Measurements from ENCODE around the gene RNASE8. TPM values are rescaled to one million over a fixed set of nuclear protein-coding genes. Genes with fewer than 3 reads are reported as not detected.

RNASE8 gene
- polyA plus RNA-seq, 3 donors: not detected

DNA sequence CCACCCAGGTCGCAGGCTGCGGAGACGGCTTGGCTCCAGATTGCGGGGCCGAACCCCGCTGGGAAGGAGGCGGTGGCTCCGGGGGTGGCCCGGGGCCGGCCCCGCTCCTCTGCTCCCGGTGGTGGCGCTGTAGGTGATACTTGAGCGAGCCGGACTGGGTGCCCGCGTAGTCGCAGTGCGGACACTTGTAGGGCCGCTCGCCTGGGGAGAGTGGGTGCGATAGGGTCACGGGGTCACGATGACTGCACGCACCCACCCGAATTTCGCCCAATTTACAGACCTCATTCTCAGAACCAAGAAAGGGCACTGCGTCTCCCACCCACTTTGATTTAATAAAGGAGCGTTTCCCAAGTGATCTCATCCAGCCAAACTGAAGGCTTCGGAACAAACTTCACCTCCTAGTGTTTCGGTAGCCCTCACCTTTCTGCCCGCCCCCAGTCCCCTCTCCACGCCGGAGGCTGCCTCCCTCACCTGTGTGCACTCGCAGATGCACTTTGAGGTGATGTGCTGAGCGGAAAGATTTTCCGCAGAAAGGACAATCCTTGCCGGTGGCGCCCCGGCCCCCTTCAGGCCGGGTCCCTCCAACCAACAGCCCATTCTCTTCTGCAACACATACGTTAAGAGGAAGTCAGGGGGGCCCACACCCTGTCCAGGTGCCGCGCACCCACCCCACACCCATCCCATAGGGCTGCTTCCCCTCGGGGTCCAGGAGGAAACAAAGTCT lies 33.5 kb downstream of the RNASE8 start:
- peak overlapping the region in 5 of 7 donors; percentile 23 to 87 (median 59) for H3K27ac Mint-ChIP-seq
- H3K27me3 Mint-ChIP-seq (ENCODE audit: low read depth in 3 of 3): no peaks in the 10 kb centered on the region
- H2AFZ ChIP-seq (ENCODE audit: insufficient read depth, low read depth, low read length, poor library complexity, severe bottlenecking): no peak overlapping the region
- H3K4me2 ChIP-seq (replicated peaks; ENCODE audit: extremely low read depth, low read length, poor library complexity, severe bottlenecking): no peak overlapping the region
- H3K27me3 ChIP-seq (ENCODE audit: control insufficient read depth in 2 of 2, insufficient read depth in 2 of 2, low read length in 2 of 2): no peaks in the 10 kb centered on the region
- H4K20me1 ChIP-seq (ENCODE audit: insufficient read depth, low read length): peaks cover 12% of the 10 kb centered on the region
- DNase-seq: no peak
- peaks cover 14 to 44% of the 10 kb centered on the region in 2 donors for H3K36me3 ChIP-seq (replicated peaks in 1 of 2; ENCODE audit: control insufficient read depth in 1 of 2, insufficient read depth in 2 of 2, low read length in 2 of 2)
- no peak overlapping the region for H3K4me3 Mint-ChIP-seq
- intact Hi-C loops (cut with micrococcal nuclease): loop anchor here (2.0 to 10.0 kb wide), 3 partner anchors 76 to 406 kb away; partner anchors contain the start of genes ANG (in 1 of the 2) and RNASE4 (in 1 of the 2)
- H3K27ac ChIP-seq (ENCODE audit: low read depth in 1 of 2, low read length in 2 of 2): no peak overlapping the region
- H3K36me3 Mint-ChIP-seq: peaks cover 28 to 48% of the 10 kb centered on the region in 2 donors
- H3K4me1 ChIP-seq (ENCODE audit: control insufficient read depth in 1 of 2, insufficient read depth in 2 of 2, low read length in 2 of 2): peaks cover 20 to 31% of the 10 kb centered on the region in 2 donors
- peaks cover 27% of the 10 kb centered on the region for H3K4me1 Mint-ChIP-seq
- 94% methylated on average over 37 of the region's 45 CpGs for WGBS (ENCODE audit: insufficient coverage)
- H3K9me3 Mint-ChIP-seq: peaks cover 0 to 4% (median 0%) of the 10 kb centered on the region in 7 donors
- TF ChIP-seq, protein P1, sequence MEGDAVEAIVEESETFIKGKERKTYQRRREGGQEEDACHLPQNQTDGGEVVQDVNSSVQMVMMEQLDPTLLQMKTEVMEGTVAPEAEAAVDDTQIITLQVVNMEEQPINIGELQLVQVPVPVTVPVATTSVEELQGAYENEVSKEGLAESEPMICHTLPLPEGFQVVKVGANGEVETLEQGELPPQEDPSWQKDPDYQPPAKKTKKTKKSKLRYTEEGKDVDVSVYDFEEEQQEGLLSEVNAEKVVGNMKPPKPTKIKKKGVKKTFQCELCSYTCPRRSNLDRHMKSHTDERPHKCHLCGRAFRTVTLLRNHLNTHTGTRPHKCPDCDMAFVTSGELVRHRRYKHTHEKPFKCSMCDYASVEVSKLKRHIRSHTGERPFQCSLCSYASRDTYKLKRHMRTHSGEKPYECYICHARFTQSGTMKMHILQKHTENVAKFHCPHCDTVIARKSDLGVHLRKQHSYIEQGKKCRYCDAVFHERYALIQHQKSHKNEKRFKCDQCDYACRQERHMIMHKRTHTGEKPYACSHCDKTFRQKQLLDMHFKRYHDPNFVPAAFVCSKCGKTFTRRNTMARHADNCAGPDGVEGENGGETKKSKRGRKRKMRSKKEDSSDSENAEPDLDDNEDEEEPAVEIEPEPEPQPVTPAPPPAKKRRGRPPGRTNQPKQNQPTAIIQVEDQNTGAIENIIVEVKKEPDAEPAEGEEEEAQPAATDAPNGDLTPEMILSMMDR (IDR thresholded peaks at IDR 0.05): no peak
- H3K4me3 ChIP-seq (replicated peaks in 1 of 3; ENCODE audit: low read depth in 2 of 3, low read length in 3 of 3): no peak overlapping the region
- H3K79me2 ChIP-seq (ENCODE audit: insufficient read depth, low read length): no peaks in the 10 kb centered on the region
- no peaks in the 10 kb centered on the region for H3K9me3 ChIP-seq (replicated peaks in 1 of 2; ENCODE audit: control insufficient read depth in 1 of 2, insufficient read depth in 1 of 2, low read length in 2 of 2)
- no peak overlapping the region for H3K9ac ChIP-seq (ENCODE audit: insufficient read depth, low read length, poor library complexity, severe bottlenecking)

DNA sequence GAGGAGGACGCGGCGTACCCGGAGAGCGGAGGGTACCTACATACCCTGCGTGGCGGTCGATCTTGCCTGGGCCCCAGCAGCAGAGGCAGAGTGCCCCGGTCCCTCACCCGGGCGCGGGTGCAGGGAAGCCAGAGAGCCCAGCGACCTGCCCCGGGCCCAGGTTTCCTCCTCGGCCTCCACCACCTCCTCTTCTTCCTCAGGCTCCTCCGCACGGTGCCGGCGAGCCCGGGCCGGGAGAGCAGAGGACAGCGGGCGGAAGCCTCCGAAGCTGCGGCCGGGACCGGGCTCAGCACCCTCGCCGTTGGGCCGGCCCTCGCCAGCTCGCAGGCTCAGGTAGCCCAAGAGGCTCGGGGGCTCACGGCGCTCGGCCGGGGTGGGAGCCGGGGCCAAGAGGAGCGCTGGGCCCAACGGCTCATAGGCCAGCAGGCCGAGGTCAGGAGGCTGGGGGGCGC lies 34.2 kb downstream of the RNASE8 start:
- Mint-ChIP-seq H3K36me3 (peaks cover 21 to 41% of the 10 kb centered on the region in 2 donors), H3K4me1 (peaks cover 20% of the 10 kb centered on the region), H3K4me3 (no peak overlapping the region), H3K27ac (peak overlapping the region in 3 of 7 donors; percentile 47 to 87 (median 59)), H3K9me3 (peaks cover 0 to 4% (median 0%) of the 10 kb centered on the region in 7 donors), H3K27me3 (ENCODE audit: low read depth in 3 of 3) (no peaks in the 10 kb centered on the region)
- TF ChIP-seq, protein P1 (IDR thresholded peaks at IDR 0.05): no peak
- no peak overlapping the region for H2AFZ ChIP-seq (ENCODE audit: insufficient read depth, low read depth, low read length, poor library complexity, severe bottlenecking)
- intact Hi-C loops (cut with micrococcal nuclease): loop anchor here (1.0 to 10.0 kb wide), 5 partner anchors 15 to 407 kb away; partner anchors contain the start of genes ANG (in 1 of the 2) and RNASE4 (in 1 of the 2)
- H3K4me2 ChIP-seq (replicated peaks; ENCODE audit: extremely low read depth, low read length, poor library complexity, severe bottlenecking): no peak overlapping the region
- H3K79me2 ChIP-seq (ENCODE audit: insufficient read depth, low read length): no peaks in the 10 kb centered on the region
- peaks cover 12% of the 10 kb centered on the region for H4K20me1 ChIP-seq (ENCODE audit: insufficient read depth, low read length)
- DNase-seq: no peak
- peaks cover 14 to 38% of the 10 kb centered on the region in 2 donors for H3K36me3 ChIP-seq (replicated peaks in 1 of 2; ENCODE audit: control insufficient read depth in 1 of 2, insufficient read depth in 2 of 2, low read length in 2 of 2)
- H3K27ac ChIP-seq (ENCODE audit: low read depth in 1 of 2, low read length in 2 of 2): no peak overlapping the region
- H3K4me3 ChIP-seq (replicated peaks in 1 of 3; ENCODE audit: low read depth in 2 of 3, low read length in 3 of 3): no peak overlapping the region
- WGBS (ENCODE audit: insufficient coverage): 97% methylated on average over 34 of the region's 42 CpGs
- H3K9me3 ChIP-seq (replicated peaks in 1 of 2; ENCODE audit: control insufficient read depth in 1 of 2, insufficient read depth in 1 of 2, low read length in 2 of 2): no peaks in the 10 kb centered on the region
- peaks cover 13 to 23% of the 10 kb centered on the region in 2 donors for H3K4me1 ChIP-seq (ENCODE audit: control insufficient read depth in 1 of 2, insufficient read depth in 2 of 2, low read length in 2 of 2)
- no peak overlapping the region for H3K9ac ChIP-seq (ENCODE audit: insufficient read depth, low read length, poor library complexity, severe bottlenecking)
- H3K27me3 ChIP-seq (ENCODE audit: control insufficient read depth in 2 of 2, insufficient read depth in 2 of 2, low read length in 2 of 2): no peaks in the 10 kb centered on the region

Data from CD14-positive monocyte (primary cell).